Ureter (tissue), 1 donor: ENCODE measurements around the gene COLEC12. TPM values are rescaled to one million over a fixed set of nuclear protein-coding genes. Genes with fewer than 3 reads are reported as not detected.

Experiments used
- DNase-seq: peaks from one replicate; pipeline ENCODE4 v3.0.0-alpha.2; 2020; ENCODE audit warnings: low spot score
- total RNA-seq: library from RNA; stranded (reverse); gene quantifications from one replicate; pipeline ENCODE4 v1.2.4, GENCODE V29; 2023
- donor health status: DM: yes; HTN: yes; CAD: no.

Gene COLEC12
- total RNA-seq, 1 donor from 2014 or later = 10.2 TPM

DNA sequence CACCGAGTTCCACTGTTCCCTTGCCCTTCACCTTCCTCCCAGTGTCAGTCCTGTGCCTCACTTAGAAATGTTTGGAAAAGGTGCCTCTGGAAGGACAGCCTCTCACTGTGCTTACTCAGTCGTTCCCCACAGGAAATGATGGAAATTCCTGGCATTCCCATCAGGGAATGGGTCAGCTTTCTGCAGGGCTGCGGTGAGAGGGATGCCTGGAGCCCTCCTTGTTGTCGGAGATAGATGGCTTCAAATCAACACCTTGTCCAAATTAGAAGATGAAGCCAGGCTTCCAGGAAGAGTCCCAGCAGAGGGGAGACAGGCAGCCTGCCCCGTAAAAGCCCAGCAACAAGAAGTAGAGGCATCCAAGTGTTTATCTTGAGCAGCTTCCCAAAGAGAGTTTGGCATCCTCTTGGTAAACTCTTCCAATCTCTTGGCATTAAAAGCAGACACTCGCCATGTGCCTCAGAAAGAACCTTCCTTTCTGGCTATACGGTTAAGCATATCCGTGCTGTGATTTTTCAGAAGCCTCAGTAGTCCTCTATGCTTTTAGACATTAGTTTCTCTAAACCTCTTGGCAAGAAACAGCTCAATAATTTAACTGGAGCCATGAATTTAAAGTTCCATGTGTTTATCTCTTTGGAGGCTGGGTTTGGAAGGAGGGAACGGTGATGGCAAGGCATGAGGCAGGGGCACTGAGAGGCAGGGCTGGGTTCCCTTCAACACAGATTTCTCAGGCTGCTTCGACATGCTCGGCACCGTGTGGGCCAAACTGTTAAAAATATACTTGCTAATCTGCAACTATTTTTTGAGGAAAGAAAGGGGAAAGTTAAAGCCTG is 25.1 kb downstream of the COLEC12 start:
- no peak for DNase-seq

DNA sequence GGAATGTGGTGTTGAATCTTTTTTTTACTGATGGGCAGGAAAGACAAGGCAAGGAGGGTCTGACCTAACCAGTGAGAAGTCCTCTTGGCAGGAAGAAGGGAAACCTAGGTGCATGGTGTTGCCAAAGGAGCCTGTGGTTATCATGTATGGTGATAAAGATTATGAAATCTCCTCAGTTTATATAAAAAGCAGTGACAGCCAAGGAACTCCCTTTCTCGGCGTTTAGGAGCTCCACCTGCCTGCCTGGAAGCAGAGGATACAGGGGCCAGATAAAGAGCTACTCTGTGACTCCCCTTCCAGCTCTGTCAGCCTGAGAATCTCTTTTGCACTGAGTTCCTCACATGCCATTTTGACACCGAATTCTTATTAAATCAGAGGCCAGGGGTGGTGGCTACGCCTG is 26.1 kb downstream of the COLEC12 start:
- no peak for DNase-seq

GRCh38 chr18:473802-474201 is 26.7 kb downstream of the COLEC12 start:
- no peak for DNase-seq

DNA sequence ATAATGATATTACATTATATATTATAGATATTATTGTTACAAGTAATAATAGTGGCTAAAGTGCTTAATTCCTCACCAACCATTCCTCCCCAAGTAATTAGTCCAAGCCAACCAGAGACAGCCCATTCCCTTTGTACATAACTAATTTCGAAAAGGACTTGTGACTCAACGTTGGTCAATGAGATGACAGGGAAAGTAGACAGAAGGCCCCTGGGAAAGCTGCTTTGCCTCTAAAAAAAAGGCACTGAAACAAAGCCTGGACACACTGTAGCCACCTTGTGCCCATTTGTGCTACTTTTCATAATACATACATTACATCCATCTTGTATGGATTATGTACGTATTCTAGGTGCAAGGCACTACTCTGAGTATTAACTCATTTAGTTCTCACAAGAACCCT is 28.8 kb downstream of the COLEC12 start:
- DNase-seq = no peak

DNA sequence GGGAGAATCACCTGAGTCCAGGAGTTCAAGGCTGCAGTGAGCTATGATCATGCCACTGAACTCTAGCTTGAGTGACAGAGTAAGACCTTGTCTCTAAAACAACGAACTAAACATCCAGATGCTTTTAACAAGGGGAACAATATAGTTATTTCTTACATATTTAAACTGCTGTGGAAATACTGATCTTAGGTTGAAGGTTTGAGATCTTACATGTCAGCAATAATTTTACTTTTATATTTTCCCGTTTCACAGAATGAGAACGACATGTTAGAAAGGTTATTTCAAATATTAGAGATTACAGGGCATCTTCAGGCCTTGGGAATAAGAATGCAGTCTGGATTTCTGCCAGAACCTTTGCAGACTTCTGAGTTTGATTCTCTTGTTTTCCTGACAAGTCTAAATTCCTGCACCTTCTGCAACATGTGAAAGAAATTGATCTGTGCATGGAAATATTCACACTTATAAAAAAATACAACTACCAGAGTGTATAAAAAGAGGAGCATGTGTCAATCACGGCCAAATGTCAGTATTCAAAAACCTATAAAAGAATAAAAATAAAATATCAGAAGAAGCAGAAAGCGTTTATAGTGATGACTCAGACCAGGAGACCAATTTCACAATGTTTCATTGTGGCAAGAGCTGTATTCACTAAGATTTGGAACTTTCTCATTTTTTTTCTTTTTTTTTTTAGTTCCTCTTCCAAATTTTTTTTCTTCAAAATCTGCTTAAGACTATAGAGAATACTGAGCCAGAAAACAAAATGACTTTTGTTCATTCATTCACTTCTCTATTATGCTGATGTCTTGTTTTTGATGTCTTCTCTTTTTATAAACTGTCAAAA is 29.6 kb downstream of the COLEC12 start:
- DNase-seq = no peak

GRCh38 chr18:468955-469790 is 31.3 kb downstream of the COLEC12 start:
- DNase-seq = no peak

GRCh38 chr18:463827-464541 is 36.5 kb downstream of the COLEC12 start:
- DNase-seq = no peak

GRCh38 chr18:463403-463802 is 37.1 kb downstream of the COLEC12 start:
- DNase-seq = no peak

- DNase-seq = no peak
Measured at GRCh38 chr18:461762-462161, 38.7 kb downstream of the COLEC12 start.

DNA sequence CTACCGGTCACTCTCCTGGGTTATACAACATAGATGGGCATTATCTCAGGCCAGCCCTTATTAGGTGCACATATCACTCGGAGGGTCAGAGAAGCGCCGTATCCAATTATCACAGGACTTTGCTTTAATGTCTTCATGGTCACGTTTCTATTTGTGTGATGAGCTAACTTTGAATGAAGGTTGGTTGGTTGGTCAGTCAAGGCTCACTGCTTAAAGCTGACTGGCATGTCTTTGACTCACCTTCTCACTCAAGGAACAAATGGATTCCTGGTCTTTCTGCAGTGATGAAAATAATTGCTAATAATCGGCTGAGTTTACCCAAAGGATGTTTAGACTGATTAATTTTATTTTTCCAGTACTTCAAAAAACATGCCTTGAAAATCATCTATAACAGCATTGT is 39.7 kb downstream of the COLEC12 start:
- no peak for DNase-seq

- DNase-seq = no peak
Measured at GRCh38 chr18:459814-460593, 40.5 kb downstream of the COLEC12 start.

DNA sequence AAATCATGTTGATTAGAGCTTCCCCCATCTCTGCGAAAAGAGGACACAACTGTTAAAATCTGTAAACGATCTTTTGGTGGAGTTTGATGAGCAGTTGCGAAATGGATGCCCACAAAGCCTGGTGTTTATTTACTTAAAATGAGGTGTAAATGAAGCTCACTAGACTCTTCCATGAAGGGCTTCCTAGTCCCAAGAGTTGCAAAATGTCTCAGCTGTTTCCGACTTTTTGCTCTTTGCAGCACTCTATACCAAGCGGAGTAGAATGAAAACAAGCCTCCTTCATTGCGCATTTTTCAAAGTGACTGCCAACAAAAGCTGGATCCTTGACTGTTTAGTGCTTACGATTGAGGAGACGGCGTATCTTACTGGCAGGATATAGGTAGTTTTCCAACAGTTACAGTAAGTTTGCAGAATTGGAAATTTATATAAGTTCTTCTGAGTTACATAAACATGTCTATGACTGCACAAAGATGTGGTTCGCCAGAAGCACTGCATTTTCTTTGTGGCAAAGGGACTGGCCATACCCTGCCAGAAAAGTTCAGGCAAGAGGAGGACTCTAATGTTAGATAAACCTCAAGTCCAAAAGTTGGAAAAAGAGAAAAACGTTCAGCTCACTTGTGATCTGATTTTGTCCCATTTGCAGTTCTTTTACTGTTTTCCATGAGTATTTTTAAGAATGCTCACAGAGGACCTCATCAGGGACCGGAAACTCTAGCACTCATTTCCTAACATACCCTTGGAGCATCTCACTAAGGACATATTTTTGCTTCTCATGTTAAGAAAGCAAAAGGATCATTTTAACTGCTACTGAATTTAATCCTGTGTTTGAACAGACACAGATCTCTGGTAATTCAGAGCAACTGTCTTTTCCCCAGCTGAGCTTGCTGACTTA is 42.7 kb downstream of the COLEC12 start:
- DNase-seq = no peak

DNA sequence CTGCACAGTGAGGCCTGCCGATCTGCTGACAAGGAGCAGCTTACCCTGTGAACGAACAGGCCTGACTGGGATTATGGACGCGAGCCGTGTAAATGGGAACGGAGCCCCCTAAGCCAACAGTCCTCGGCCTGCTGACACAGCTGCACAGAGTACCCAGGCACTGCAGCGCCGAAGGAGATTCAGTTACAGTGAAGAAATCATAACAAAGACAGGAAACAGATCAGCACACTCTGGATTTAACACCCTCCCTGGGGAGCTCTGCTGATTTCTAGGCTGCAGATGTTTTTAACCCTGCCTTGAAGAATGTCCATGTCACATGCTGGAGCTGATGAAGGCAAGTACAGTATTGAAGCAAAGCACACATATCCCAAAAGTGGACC is 43.4 kb downstream of the COLEC12 start:
- DNase-seq = no peak

GRCh38 chr18:456361-457139 is 44.0 kb downstream of the COLEC12 start:
- peak; percentile 69 for DNase-seq

- no peak for DNase-seq
Measured at GRCh38 chr18:453400-453799, 47.1 kb downstream of the COLEC12 start.

DNA sequence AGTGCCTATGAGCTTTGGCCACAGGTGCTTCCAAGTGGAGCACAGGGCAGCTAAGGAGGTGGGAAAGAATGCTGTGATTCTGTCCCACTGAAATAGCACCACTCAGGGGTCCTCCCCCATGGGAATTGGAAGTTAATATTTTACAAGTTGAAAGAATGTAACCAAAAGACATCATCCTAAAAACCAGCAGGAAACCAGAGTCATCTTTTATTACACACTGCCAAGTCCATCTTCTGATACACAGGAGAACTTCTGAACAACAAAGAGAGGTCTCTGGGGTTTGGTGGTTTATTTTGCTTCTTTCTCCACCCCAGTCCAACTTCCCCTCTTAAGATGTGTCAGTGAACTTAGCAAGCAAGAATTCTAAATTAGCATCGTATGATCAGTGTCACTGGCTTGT is 47.7 kb downstream of the COLEC12 start:
- DNase-seq = no peak

GRCh38 chr18:449374-449773 is 51.1 kb downstream of the COLEC12 start:
- DNase-seq = no peak

- DNase-seq = no peak
Measured at GRCh38 chr18:448116-448790, 52.2 kb downstream of the COLEC12 start.
